HL-60 (cell line): ENCODE data around the gene P2RX1.

Source experiments
- DNase-seq, 2 experiments: peaks; one replicate each; pipeline ENCODE4 v3.0.0-alpha.2; 2010 to 2020; ENCODE audit warnings: low read depth in 1 of 2, low spot score in 1 of 2
- H3K27ac ChIP-seq: fragments of 250-450 bp; sonication (Bioruptor Pico); replicated peaks from 2 replicates; pipeline ENCODE4 v1.5.1; 2020; ENCODE audit warnings: mild to moderate bottlenecking, moderate library complexity
- H3K27me3 ChIP-seq: fragments of 250-450 bp; sonication (Bioruptor Pico); 2 replicates; pipeline ENCODE4 v1.5.1; 2021; ENCODE audit warnings: mild to moderate bottlenecking, moderate library complexity; ENCODE audit not compliant: insufficient read depth, poor library complexity, severe bottlenecking
- H3K4me3 ChIP-seq: replicated peaks from 2 replicates; pipeline ENCODE4 v1.5.1; 2011; ENCODE audit warnings: mild to moderate bottlenecking, control low read depth, low read length; ENCODE audit not compliant: insufficient read depth
- GABPA ChIP-seq: IDR thresholded peaks from 2 replicates; pipeline ENCODE4 v1.6.1; 2012; ENCODE audit warnings: low read depth
- POLR2AphosphoS5 ChIP-seq: IDR thresholded peaks from 2 replicates; pipeline ENCODE4 v1.6.1; 2012; ENCODE audit warnings: low read depth
- SPI1 ChIP-seq: IDR thresholded peaks from 2 replicates; pipeline ENCODE4 v1.6.1; 2012; ENCODE audit warnings: low read depth, mild to moderate bottlenecking, borderline replicate concordance
- TF ChIP-seq, protein P1 (sequence below): IDR thresholded peaks from 2 replicates; pipeline ENCODE4 v1.6.1; 2012; ENCODE audit warnings: low read depth; ENCODE audit not compliant: insufficient replicate concordance
- TF ChIP-seq, protein P2 (sequence below): IDR thresholded peaks from one replicate; pipeline ENCODE4 v1.5.1; 2011; ENCODE audit warnings: low read length, control low read depth, inconsistent platforms; ENCODE audit not compliant: insufficient read depth

Gene P2RX1

DNA sequence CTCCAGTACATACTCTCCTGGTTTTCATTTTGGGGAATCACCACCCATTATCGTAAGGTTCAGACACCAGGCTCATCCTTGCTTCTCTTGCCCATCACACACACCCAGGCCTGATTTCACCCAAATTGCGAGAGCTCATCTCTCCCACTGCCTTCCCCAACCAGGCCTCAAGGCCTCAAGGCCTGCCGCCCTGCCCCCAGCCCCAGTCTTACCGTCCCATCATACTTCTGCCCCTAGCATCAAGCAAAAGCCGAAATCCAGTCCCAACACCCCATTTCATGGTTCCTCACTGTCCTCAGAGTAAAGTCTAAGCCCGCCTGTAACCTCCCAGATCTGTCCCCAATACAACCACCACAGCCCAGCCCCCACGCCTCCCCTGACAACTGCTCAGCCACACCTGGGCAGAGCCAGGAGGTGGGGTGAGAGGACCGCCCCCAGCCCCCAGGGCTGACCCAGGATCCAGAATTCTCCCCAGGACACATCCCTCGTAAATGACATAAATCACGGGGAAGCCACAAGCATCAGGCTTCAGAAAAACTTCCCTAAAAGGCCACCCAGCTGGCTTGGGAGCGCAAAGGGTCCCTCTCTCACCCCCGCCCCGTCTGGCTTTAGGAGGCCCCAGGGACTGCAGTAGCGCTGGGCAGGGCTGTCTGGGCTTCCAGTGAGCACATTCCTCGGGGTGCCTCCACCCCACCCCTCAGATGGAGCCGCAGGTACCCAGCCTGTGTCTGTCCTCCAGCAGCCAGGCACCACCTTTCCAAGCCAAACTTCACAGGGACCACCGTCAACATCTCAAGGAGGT lies 9.6 kb upstream of the P2RX1 start:
- no peak for DNase-seq
- Histone ChIP-seq H3K27me3 (no peaks in the 10 kb centered on the region), H3K4me3 (no peak overlapping the region), H3K27ac (no peak overlapping the region)
- TF ChIP-seq POLR2AphosphoS5, result no peak
- TF ChIP-seq, protein P1, sequence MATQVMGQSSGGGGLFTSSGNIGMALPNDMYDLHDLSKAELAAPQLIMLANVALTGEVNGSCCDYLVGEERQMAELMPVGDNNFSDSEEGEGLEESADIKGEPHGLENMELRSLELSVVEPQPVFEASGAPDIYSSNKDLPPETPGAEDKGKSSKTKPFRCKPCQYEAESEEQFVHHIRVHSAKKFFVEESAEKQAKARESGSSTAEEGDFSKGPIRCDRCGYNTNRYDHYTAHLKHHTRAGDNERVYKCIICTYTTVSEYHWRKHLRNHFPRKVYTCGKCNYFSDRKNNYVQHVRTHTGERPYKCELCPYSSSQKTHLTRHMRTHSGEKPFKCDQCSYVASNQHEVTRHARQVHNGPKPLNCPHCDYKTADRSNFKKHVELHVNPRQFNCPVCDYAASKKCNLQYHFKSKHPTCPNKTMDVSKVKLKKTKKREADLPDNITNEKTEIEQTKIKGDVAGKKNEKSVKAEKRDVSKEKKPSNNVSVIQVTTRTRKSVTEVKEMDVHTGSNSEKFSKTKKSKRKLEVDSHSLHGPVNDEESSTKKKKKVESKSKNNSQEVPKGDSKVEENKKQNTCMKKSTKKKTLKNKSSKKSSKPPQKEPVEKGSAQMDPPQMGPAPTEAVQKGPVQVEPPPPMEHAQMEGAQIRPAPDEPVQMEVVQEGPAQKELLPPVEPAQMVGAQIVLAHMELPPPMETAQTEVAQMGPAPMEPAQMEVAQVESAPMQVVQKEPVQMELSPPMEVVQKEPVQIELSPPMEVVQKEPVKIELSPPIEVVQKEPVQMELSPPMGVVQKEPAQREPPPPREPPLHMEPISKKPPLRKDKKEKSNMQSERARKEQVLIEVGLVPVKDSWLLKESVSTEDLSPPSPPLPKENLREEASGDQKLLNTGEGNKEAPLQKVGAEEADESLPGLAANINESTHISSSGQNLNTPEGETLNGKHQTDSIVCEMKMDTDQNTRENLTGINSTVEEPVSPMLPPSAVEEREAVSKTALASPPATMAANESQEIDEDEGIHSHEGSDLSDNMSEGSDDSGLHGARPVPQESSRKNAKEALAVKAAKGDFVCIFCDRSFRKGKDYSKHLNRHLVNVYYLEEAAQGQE, result no peak
- no peak for TF ChIP-seq GABPA
- TF ChIP-seq, protein P2, sequence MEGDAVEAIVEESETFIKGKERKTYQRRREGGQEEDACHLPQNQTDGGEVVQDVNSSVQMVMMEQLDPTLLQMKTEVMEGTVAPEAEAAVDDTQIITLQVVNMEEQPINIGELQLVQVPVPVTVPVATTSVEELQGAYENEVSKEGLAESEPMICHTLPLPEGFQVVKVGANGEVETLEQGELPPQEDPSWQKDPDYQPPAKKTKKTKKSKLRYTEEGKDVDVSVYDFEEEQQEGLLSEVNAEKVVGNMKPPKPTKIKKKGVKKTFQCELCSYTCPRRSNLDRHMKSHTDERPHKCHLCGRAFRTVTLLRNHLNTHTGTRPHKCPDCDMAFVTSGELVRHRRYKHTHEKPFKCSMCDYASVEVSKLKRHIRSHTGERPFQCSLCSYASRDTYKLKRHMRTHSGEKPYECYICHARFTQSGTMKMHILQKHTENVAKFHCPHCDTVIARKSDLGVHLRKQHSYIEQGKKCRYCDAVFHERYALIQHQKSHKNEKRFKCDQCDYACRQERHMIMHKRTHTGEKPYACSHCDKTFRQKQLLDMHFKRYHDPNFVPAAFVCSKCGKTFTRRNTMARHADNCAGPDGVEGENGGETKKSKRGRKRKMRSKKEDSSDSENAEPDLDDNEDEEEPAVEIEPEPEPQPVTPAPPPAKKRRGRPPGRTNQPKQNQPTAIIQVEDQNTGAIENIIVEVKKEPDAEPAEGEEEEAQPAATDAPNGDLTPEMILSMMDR, result no peak
- TF ChIP-seq SPI1, result no peak

DNA sequence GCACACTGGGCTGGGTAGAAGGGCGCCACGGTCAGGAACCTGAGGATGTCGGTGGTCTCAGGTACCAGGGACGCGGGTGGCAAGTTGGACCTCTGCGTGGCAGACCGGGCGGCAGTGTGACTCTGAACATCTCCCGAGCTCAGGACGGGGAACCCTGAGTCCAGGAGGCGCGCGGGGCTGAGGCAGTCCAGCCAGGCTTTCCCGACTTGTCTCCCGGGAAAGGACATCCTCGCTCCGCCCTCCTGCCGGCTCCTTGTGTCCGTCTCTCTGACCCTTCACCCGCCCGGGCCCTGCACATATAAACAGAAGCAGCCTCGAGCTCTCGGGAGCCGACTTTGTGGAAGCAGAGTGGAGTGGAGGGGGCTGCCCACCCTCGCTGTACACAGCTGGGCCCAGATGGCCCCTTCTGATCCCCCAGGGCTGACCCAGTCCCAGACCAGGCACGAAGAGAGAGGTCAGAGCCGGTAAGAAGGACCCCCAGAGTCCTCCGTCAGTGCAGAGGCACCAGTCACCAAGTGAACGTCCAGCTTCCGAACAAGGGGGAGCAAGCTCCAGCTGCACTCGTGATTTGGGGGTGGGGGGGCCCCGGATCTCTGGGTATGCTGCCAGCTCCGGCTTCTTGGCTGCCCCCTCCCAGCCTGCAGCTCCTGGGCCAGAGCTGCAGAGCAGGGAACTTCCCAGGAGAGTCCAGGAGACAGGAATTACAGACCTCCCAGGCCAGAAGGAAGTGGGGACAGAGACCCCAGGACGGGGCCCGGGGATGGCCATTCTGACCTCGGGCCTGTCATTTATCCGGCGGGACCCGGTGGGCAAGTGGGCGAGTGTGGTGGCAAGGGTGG lies 8.5 kb upstream of the P2RX1 start:
- no peak for DNase-seq
- Histone ChIP-seq H3K27me3 (no peaks in the 10 kb centered on the region), H3K4me3 (no peak overlapping the region), H3K27ac (no peak overlapping the region)
- no peak for TF ChIP-seq GABPA
- TF ChIP-seq POLR2AphosphoS5, result no peak
- TF ChIP-seq SPI1, result no peak
- TF ChIP-seq, protein P2, result no peak
- TF ChIP-seq, protein P1, result no peak

DNA sequence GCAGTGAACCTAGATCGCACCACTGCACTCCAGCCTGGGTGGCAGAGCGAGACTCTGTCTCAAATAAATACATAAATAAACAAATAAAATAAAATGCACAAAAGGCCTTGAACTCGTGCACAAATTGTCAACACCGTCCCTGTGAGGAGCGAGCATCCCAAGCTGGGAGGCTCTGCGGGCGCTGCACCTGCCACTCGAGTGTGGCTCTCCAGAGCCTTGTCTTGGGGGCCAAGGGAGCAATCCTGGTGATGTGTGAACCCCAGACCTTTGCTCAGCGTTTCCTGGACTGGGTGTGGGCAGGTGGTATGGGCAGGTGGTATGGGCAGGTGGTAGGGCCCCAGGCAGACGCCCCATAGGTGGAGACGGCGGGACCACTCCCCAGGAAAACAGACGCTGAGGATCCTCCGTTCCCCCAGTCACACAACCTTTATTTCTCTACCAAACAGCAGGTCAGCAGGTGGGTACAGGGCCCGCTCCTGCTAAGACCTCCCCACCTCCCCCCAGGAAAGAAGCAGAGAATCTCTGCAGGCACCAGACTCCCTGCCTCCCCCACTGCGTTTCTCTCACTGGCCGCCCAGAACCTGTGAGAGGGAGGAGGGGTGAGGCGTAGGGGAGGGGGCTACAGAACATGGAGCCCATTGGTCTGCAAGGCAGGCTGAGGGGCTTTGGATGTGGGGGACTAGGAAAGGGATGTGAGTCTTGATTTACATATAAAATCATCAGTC lies 7.4 kb upstream of the P2RX1 start:
- Histone ChIP-seq H3K27ac (no peak overlapping the region), H3K4me3 (no peak overlapping the region), H3K27me3 (no peaks in the 10 kb centered on the region)
- no peak for DNase-seq
- TF ChIP-seq POLR2AphosphoS5 (no peak; the same call in 1 of the 2 replicates), SPI1 (no peak), GABPA (no peak)
- TF ChIP-seq, protein P2, result no peak
- TF ChIP-seq, protein P1, result no peak
